ENCODE measurements around the gene TRMT112. TPM values are rescaled to one million over a fixed set of nuclear protein-coding genes. Genes with fewer than 3 reads are reported as not detected.
A peak's percentile ranks its signal among the peaks of the same experiment; 100 is the strongest.

Gene TRMT112
- total RNA-seq, 3 donors from 2014 or later, result 206 to 266 (median 262) TPM

DNA sequence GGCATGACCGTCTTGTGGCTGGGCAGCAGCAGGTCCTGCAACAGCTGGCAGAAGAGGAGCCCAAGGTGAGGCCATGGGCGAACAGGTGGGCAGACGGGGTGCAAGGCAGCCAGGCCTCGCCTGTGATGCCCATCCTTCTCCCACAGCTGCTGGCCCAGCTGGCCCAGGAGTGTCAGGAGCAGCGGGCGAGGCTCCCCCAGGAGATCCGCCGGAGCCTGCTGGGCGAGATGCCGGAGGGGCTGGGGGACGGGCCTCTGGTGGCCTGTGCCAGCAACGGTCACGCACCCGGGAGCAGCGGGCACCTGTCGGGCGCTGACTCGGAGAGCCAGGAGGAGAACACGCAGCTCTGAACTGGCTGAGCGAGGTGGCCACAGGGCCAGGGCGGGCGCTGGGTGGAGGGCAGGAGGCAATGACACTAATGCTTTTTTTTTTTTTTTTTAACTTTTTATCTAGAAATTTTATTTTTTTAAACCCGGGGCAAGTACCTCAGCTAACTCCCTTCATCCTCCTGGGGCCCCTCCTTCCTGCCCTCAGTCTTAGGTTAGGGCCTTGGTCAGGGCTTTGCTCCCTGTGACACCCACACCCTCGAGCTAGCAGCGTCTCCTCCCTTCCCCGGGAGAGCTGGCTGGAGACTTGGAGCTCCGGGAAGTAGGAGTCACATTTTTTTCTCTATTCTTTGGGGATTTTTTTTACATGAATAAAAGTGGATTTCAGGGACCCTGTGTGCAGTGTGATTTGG, 50.0 kb downstream of the TRMT112 start:
- TF ChIP-seq POLR2AphosphoS5 (IDR thresholded peaks at IDR 0.05) (no peak), POLR2A (IDR thresholded peaks at IDR 0.05) (no peak)
- intact Hi-C loops (cut with DNase I; ENCODE audit: low total_unique reads), result loop anchor here (5.0 kb wide), 1 partner anchor 680 kb away; no protein-coding TSS in a partner anchor
- peak in 1 of 2 donors; percentile 33 for DNase-seq (ENCODE audit: low spot score in 2 of 2)
- Histone ChIP-seq H3K4me3 (no peak overlapping the region), H3K36me3 (no peaks in the 10 kb centered on the region), H3K4me1 (peaks cover 6 to 25% of the 10 kb centered on the region in 2 donors), H3K27me3 (no peaks in the 10 kb centered on the region), H3K27ac (peak overlapping the region; percentile 95 to 100), H3K9me3 (no peaks in the 10 kb centered on the region)

Other genes with a start within 250 kb of the TRMT112 start
- 100 to 1,000 TPM in 1 of 3 donors, 10 to 100 TPM in 2; 19.7 to 113 (median 40.3) TPM for gene MACROD1, start 151.4 kb downstream of the TRMT112 start, total RNA-seq
- 100 to 1,000 TPM in 2 of 3 donors, 10 to 100 TPM in 1; 88.5 to 114 (median 106) TPM for gene STIP1, start 131.4 kb downstream of the TRMT112 start, total RNA-seq
- gene FERMT3, start 110.8 kb downstream of the TRMT112 start, total RNA-seq, result 10 to 100 TPM; 14.0 to 42.2 (median 17.4) TPM
- 10 to 100 TPM; 42.9 to 54.1 (median 51.1) TPM for gene TRPT1, start 91.4 kb downstream of the TRMT112 start, total RNA-seq
- 10 to 100 TPM; 34.2 to 58.0 (median 36.7) TPM for gene NUDT22, start 91.3 kb downstream of the TRMT112 start, total RNA-seq
- gene DNAJC4, start 87.0 kb downstream of the TRMT112 start, total RNA-seq, result 10 to 100 TPM; 23.6 to 33.5 (median 32.6) TPM
- 100 to 1,000 TPM in 1 of 3 donors, 10 to 100 TPM in 2; 45.1 to 223 (median 53.4) TPM for gene VEGFB, start 83.0 kb downstream of the TRMT112 start, total RNA-seq
- gene FKBP2, start 76.5 kb downstream of the TRMT112 start, total RNA-seq, result 10 to 100 TPM; 51.4 to 77.3 (median 54.6) TPM
- gene PPP1R14B, start 70.6 kb downstream of the TRMT112 start, total RNA-seq, result 100 to 1,000 TPM in 1 of 3 donors, 10 to 100 TPM in 2; 63.0 to 101 (median 64.7) TPM
- gene PLCB3, start 66.0 kb downstream of the TRMT112 start, total RNA-seq, result 10 to 100 TPM; 15.5 to 20.5 (median 19.0) TPM
- 100 to 1,000 TPM in 1 of 3 donors, 10 to 100 TPM in 2; 80.3 to 107 (median 87.5) TPM for gene BAD, start 32.9 kb downstream of the TRMT112 start, total RNA-seq
- gene GPR137, start 31.7 kb downstream of the TRMT112 start, total RNA-seq, result 10 to 100 TPM in 2 of 3 donors, 1 to 10 TPM in 1; 8.9 to 14.7 (median 11.1) TPM
- gene KCNK4, start 26.3 kb downstream of the TRMT112 start, total RNA-seq, result 1 to 10 TPM in 1 of 3 donors, not detected in 2; 2.3 TPM
- 1 to 10 TPM in 1 of 3 donors, not detected in 2; 1.8 TPM for gene CATSPERZ, start 17.2 kb downstream of the TRMT112 start, total RNA-seq
- gene ESRRA, start 12.0 kb downstream of the TRMT112 start, total RNA-seq, result 10 to 100 TPM; 38.2 to 43.9 (median 39.5) TPM
- 100 to 1,000 TPM; 241 to 327 (median 262) TPM for gene PRDX5, start 562 bp upstream of the TRMT112 start, total RNA-seq
- gene CCDC88B, start 22.6 kb upstream of the TRMT112 start, total RNA-seq, result 10 to 100 TPM in 1 of 3 donors, 1 to 10 TPM in 2; 3.3 to 10.7 (median 5.9) TPM
- gene RPS6KA4, start 41.6 kb upstream of the TRMT112 start, total RNA-seq, result 10 to 100 TPM; 16.7 to 20.6 (median 19.4) TPM
- gene SLC22A11, start 238.4 kb upstream of the TRMT112 start, total RNA-seq, result not detected